B cell (primary cell): ENCODE results near the gene SLC50A1. TPM values are rescaled to one million over a fixed set of nuclear protein-coding genes. Genes with fewer than 3 reads are reported as not detected.
A peak's percentile ranks its signal among the peaks of the same experiment; 100 is the strongest.

Experiments used
- ATAC-seq: fragments of 200-7000 bp; cut with Tn5 transposase; one replicate; pipeline ENCODE4 v1.10.0; 2021; ENCODE audit warnings: low read depth, mild to moderate bottlenecking, moderate number of reproducible peaks, moderate library complexity
- CTCF ChIA-PET: fragments of 350-600 bp; sonication (Branson Sonifier 250); formaldehyde crosslinking; loops from one replicate; lab custom pipeline; 2021; ENCODE audit warnings: antibody characterized with exemption, inconsistent platforms; lab: Charles Lee
- POLR2A ChIA-PET: fragments of 350-600 bp; sonication (Branson Sonifier 250); formaldehyde crosslinking; loops from one replicate; lab custom pipeline; 2021; ENCODE audit warnings: antibody characterized with exemption; lab: Charles Lee
- DNase-seq: peaks from one replicate; pipeline ENCODE4 v3.0.0; 2013
- H2AFZ ChIP-seq: 2 replicates; pipeline ENCODE4 v1.6.1; 2012; ENCODE audit warnings: mild to moderate bottlenecking, low read depth, low read length; ENCODE audit not compliant: insufficient read depth, poor library complexity, severe bottlenecking
- H3K27ac ChIP-seq, 2 donors: 1 replicate in 1 of 2; 2 replicates in 1 of 2; pipeline ENCODE4 v1.5.1; 2012 to 2013; ENCODE audit warnings: low read length in 2 of 2, mild to moderate bottlenecking in 2 of 2, moderate library complexity in 1 of 2
- H3K27me3 ChIP-seq, 4 experiments: fragments of 200-600 bp in 1 of 4; sonication (generic) in 1 of 4; replicated peaks in 1 of 4; 1 replicate in 2 of 4; 2 replicates in 2 of 4; pipeline versions ENCODE4 v1.6.1 to v1.7.0; 2013 to 2016; ENCODE audit warnings: low read length in 3 of 4, mild to moderate bottlenecking in 2 of 4, mixed read lengths in 1 of 4, moderate library complexity in 1 of 4; ENCODE audit not compliant: insufficient read depth in 4 of 4, control insufficient read depth in 3 of 4; ENCODE audit errors: control extremely low read depth in 1 of 4
- H3K36me3 ChIP-seq, 2 experiments: replicated peaks in 1 of 2; 1 replicate in 1 of 2; 2 replicates in 1 of 2; pipeline versions ENCODE4 v1.6.1 to v1.7.1; 2013; ENCODE audit warnings: low read length in 1 of 2; ENCODE audit not compliant: insufficient read depth in 2 of 2, control insufficient read depth in 1 of 2; ENCODE audit errors: control extremely low read depth in 1 of 2, extremely low read depth in 1 of 2
- H3K4me1 ChIP-seq, 2 donors: fragments of 200-600 bp in 1 of 2; sonication (generic) in 1 of 2; 1 replicate in 1 of 2; 2 replicates in 1 of 2; pipeline versions ENCODE4 v1.5.1 to v1.6.1; 2013 to 2017; ENCODE audit warnings: low read length in 2 of 2; ENCODE audit not compliant: control insufficient read depth in 2 of 2, insufficient read depth in 2 of 2
- H3K4me2 ChIP-seq: replicated peaks from 2 replicates; pipeline ENCODE3; 2012; ENCODE audit warnings: mild to moderate bottlenecking, low read depth, low read length; ENCODE audit not compliant: poor library complexity, severe bottlenecking
- H3K4me3 ChIP-seq, 5 experiments: fragments of 200-600 bp in 1 of 5; sonication (generic) in 1 of 5; 1 replicate in 3 of 5; 2 replicates in 2 of 5; pipeline versions ENCODE4 v1.5.1 to v1.7.0; 2011 to 2016; ENCODE audit warnings: low read length in 4 of 5, mild to moderate bottlenecking in 4 of 5, low read depth in 2 of 5, control low read depth in 1 of 5, moderate library complexity in 1 of 5; ENCODE audit not compliant: insufficient read depth in 1 of 5; ENCODE audit errors: control extremely low read depth in 1 of 5, extremely low read depth in 1 of 5
- H3K79me2 ChIP-seq: fragments of 200-600 bp; sonication (generic); one replicate; pipeline ENCODE4 v1.6.0; 2016; ENCODE audit warnings: low read length; ENCODE audit not compliant: control insufficient read depth, insufficient read depth
- H3K9ac ChIP-seq: fragments of 200-600 bp; sonication (generic); 2 replicates; pipeline ENCODE4 v1.6.1; 2017; ENCODE audit warnings: mild to moderate bottlenecking, low read length, moderate library complexity
- H3K9me3 ChIP-seq, 3 donors: one replicate each; pipeline versions ENCODE4 v1.6.1 to v1.7.1; 2013; ENCODE audit warnings: low read length in 2 of 3; ENCODE audit not compliant: control insufficient read depth in 2 of 3, insufficient read depth in 1 of 3; ENCODE audit errors: control extremely low read depth in 1 of 3
- H4K20me1 ChIP-seq: 2 replicates; pipeline ENCODE4 v1.6.0; 2012; ENCODE audit warnings: mild to moderate bottlenecking, low read length; ENCODE audit not compliant: insufficient read depth, control insufficient read depth, poor library complexity, severe bottlenecking
- H3K27ac Mint-ChIP-seq: one replicate; pipeline ENCODE4 v1.8.0; 2021; ENCODE audit warnings: mixed read lengths
- H3K27me3 Mint-ChIP-seq: one replicate; pipeline ENCODE4 v1.8.0; 2021; ENCODE audit warnings: mixed read lengths
- H3K4me1 Mint-ChIP-seq: one replicate; pipeline ENCODE4 v1.8.0; 2021; ENCODE audit warnings: mixed read lengths
- H3K4me3 Mint-ChIP-seq: one replicate; pipeline ENCODE4 v1.8.0; 2021; ENCODE audit warnings: mixed read lengths
- H3K9me3 Mint-ChIP-seq: one replicate; pipeline ENCODE4 v1.8.0; 2022; ENCODE audit warnings: mixed read lengths; ENCODE audit not compliant: insufficient read depth
- EZH2 ChIP-seq: IDR thresholded peaks from 2 replicates; pipeline ENCODE4 v1.6.1; 2012; ENCODE audit warnings: borderline replicate concordance, low read depth, mild to moderate bottlenecking, moderate library complexity, low read length; ENCODE audit not compliant: insufficient read depth, poor library complexity, severe bottlenecking
- WGBS: methylation state at CpG from one replicate; pipeline ENCODE4 v1.1.5; 2013; ENCODE audit warnings: missing lambda C conversion rate; ENCODE audit not compliant: insufficient coverage; 5-methylcytosine and 5-hydroxymethylcytosine counted together
- intact Hi-C: fragments of 100-400 bp; cut with micrococcal nuclease; formaldehyde crosslinking; loops from one replicate; pipeline ENCODE4 v1.10.0; 2022
- polyA plus RNA-seq: library from polyadenylated mRNA; depleted of rRNA; stranded (reverse); fragments of >200 nt; gene quantifications from 2 replicates; pipeline ENCODE4 v1.2.3, GENCODE V29; 2012
- total RNA-seq, 2 donors: library from RNA; stranded (reverse); fragments of 120-200 nt in 1 of 2; gene quantifications; 1 replicate in 1 of 2; 2 replicates in 1 of 2; pipeline versions ENCODE4 v1.2.3 to v1.2.4, GENCODE V29; 2013 to 2022
- TF ChIP-seq, protein P1 (sequence below): fragments of 200-600 bp; IDR thresholded peaks from one replicate; pipeline ENCODE4 v1.8.0; 2022; ENCODE audit warnings: antibody characterized with exemption, mild to moderate bottlenecking

Gene SLC50A1
- total and polyA plus RNA-seq, 2 donors (not counting 1 experiment from before 2014, with no cell fraction given): 62.8 to 86.8 TPM

GRCh38 chr1:155179112-155180031, 43.7 kb downstream of the SLC50A1 start:
- H3K27me3 Mint-ChIP-seq: no peaks in the 10 kb centered on the region
- Histone ChIP-seq H4K20me1 (no peaks in the 10 kb centered on the region), H3K4me3 (no peak overlapping the region), H3K4me2 (no peak overlapping the region), H2AFZ (no peak overlapping the region), H3K4me1 (peaks cover 8 to 20% of the 10 kb centered on the region in 2 donors), H3K27me3 (no peaks in the 10 kb centered on the region), H3K36me3 (no peaks in the 10 kb centered on the region), H3K79me2 (no peaks in the 10 kb centered on the region), H3K27ac (no peak overlapping the region), H3K9ac (no peak overlapping the region), H3K9me3 (no peaks in the 10 kb centered on the region)
- no peaks in the 10 kb centered on the region for H3K9me3 Mint-ChIP-seq
- H3K4me3 Mint-ChIP-seq: no peak overlapping the region
- peak; percentile 15 for DNase-seq
- no peak for TF ChIP-seq EZH2
- TF ChIP-seq, protein P1, sequence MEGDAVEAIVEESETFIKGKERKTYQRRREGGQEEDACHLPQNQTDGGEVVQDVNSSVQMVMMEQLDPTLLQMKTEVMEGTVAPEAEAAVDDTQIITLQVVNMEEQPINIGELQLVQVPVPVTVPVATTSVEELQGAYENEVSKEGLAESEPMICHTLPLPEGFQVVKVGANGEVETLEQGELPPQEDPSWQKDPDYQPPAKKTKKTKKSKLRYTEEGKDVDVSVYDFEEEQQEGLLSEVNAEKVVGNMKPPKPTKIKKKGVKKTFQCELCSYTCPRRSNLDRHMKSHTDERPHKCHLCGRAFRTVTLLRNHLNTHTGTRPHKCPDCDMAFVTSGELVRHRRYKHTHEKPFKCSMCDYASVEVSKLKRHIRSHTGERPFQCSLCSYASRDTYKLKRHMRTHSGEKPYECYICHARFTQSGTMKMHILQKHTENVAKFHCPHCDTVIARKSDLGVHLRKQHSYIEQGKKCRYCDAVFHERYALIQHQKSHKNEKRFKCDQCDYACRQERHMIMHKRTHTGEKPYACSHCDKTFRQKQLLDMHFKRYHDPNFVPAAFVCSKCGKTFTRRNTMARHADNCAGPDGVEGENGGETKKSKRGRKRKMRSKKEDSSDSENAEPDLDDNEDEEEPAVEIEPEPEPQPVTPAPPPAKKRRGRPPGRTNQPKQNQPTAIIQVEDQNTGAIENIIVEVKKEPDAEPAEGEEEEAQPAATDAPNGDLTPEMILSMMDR: no peak
- ATAC-seq: no peak
- CTCF ChIA-PET: interaction anchor here (0.6 to 12.7 kb wide), 8 partner anchors 10 to 94 kb away, joined by 3 to 196 read pairs (median 4); no protein-coding TSS in a partner anchor
- H3K4me1 Mint-ChIP-seq: peaks cover 21% of the 10 kb centered on the region
- intact Hi-C loops: no loop called here
- POLR2A ChIA-PET: no interaction called here
- 92% methylated on average over 29 of the region's 31 CpGs for WGBS
- H3K27ac Mint-ChIP-seq: no peak overlapping the region
